ENCODE data around the gene GMDS.

Gene GMDS

GRCh38 chr6:1574083-1574761, 671.2 kb downstream of the GMDS start:
- H2AK5ac ChIP-seq (ENCODE audit: low read length) = no peak overlapping the region
- H4K8ac ChIP-seq (ENCODE audit: low read depth, low read length) = no peak overlapping the region
- no peaks in the 10 kb centered on the region for H3K9me3 ChIP-seq (ENCODE audit: insufficient read depth, low read depth, low read length)
- H3K4me1 ChIP-seq (ENCODE audit: control insufficient read depth in 1 of 2, insufficient read depth in 2 of 2, low read length in 2 of 2) = peaks cover 17% of the 10 kb centered on the region in 2 experiments
- no peak overlapping the region for H3K4ac ChIP-seq (ENCODE audit: low read depth, low read length)
- no peak overlapping the region for H3K4me2 ChIP-seq (ENCODE audit: low read length)
- H3K27ac ChIP-seq (ENCODE audit: low read depth, low read length) = no peak overlapping the region
- no peaks in the 10 kb centered on the region for H3K36me3 ChIP-seq (ENCODE audit: control insufficient read depth in 1 of 2, insufficient read depth in 2 of 2, low read length in 2 of 2)
- no peak overlapping the region for H3K14ac ChIP-seq (ENCODE audit: low read length)
- WGBS (ENCODE audit: extremely low coverage, insufficient coverage, insufficient read length) = no CpG with 5 or more reads among the region's 13 CpGs
- no peak overlapping the region for H3K9ac ChIP-seq (ENCODE audit: low read length)
- no peak overlapping the region for H4K91ac ChIP-seq (ENCODE audit: low read depth, low read length)
- no peak overlapping the region for H4K12ac ChIP-seq (ENCODE audit: low read depth, low read length)
- H2BK5ac ChIP-seq (ENCODE audit: low read depth, low read length, poor library complexity) = no peak overlapping the region
- H3K18ac ChIP-seq (ENCODE audit: low read length) = no peak overlapping the region
- no peak overlapping the region for H3K4me3 ChIP-seq (ENCODE audit: low read depth, low read length)
- H3K79me1 ChIP-seq (ENCODE audit: low read length) = no peaks in the 10 kb centered on the region
- H3K79me2 ChIP-seq (ENCODE audit: control insufficient read depth, insufficient read depth, low read length, poor library complexity) = no peaks in the 10 kb centered on the region
- H3K27me3 ChIP-seq (ENCODE audit: insufficient read depth, low read length) = no peaks in the 10 kb centered on the region
- no peak for DNase-seq
- H2AFZ ChIP-seq (ENCODE audit: insufficient read depth, low read length, poor library complexity) = no peak overlapping the region
- no peak overlapping the region for H2BK12ac ChIP-seq (ENCODE audit: low read length)
- H2BK120ac ChIP-seq (ENCODE audit: insufficient read depth, low read length, poor library complexity) = no peak overlapping the region
- no peak overlapping the region for H3K23ac ChIP-seq (ENCODE audit: low read length)
